H1 (cell line): ENCODE results near the gene AMMECR1L. TPM values are rescaled to one million over a fixed set of nuclear protein-coding genes. Genes with fewer than 3 reads are reported as not detected.

Source experiments
- CTCF ChIA-PET: fragments of 300-600 bp; sonication (Branson Sonifier 250); formaldehyde crosslinking; loops from one replicate; lab custom pipeline; 2021; ENCODE audit not compliant: partially characterized antibody; lab: Charles Lee
- POLR2A ChIA-PET: fragments of 300-600 bp; sonication (Branson Sonifier 250); formaldehyde crosslinking; loops from one replicate; lab custom pipeline; 2021; ENCODE audit warnings: inconsistent platforms; ENCODE audit not compliant: partially characterized antibody; lab: Charles Lee
- DNase-seq, 2 experiments: peaks; one replicate each; pipeline versions ENCODE4 v3.0.0 to v3.0.0-alpha.2; 2010 to 2022; ENCODE audit warnings: low spot score in 2 of 2, low read depth in 1 of 2, mixed read lengths in 1 of 2
- FAIRE-seq: peaks from 2 replicates; lab custom pipeline; 2011; peaks lifted over from hg19 to GRCh38; lab: Jason Lieb, UNC
- H2AFZ ChIP-seq: 2 replicates; pipeline ENCODE4 v1.8.1; 2012; ENCODE audit warnings: low read length, inconsistent platforms
- H2AK5ac ChIP-seq: 2 replicates; pipeline ENCODE4 v1.6.1; 2013; ENCODE audit warnings: low read depth, low read length
- H2BK120ac ChIP-seq: replicated peaks from 2 replicates; pipeline ENCODE3; 2013; ENCODE audit warnings: low read depth, low read length, inconsistent platforms
- H2BK12ac ChIP-seq: 2 replicates; pipeline ENCODE4 v1.6.1; 2013; ENCODE audit warnings: low read depth, low read length
- H2BK15ac ChIP-seq: 2 replicates; pipeline ENCODE4 v1.6.1; 2013; ENCODE audit warnings: low read length
- H2BK20ac ChIP-seq: 2 replicates; pipeline ENCODE4 v1.6.1; 2013; ENCODE audit warnings: low read length
- H2BK5ac ChIP-seq: 2 replicates; pipeline ENCODE4 v1.6.1; 2013; ENCODE audit warnings: low read depth, low read length
- H3K14ac ChIP-seq: 2 replicates; pipeline ENCODE4 v1.6.1; 2013; ENCODE audit warnings: inconsistent platforms; ENCODE audit not compliant: insufficient read length
- H3K18ac ChIP-seq: 2 replicates; pipeline ENCODE4 v1.6.1; 2013; ENCODE audit warnings: low read length; ENCODE audit errors: extremely low read depth
- H3K23ac ChIP-seq: 2 replicates; pipeline ENCODE4 v1.6.1; 2013; ENCODE audit warnings: inconsistent platforms; ENCODE audit not compliant: insufficient read length
- H3K23me2 ChIP-seq: 2 replicates; pipeline ENCODE4 v1.6.1; 2013; ENCODE audit warnings: low read depth, low read length
- H3K27ac ChIP-seq: 2 replicates; pipeline ENCODE4 v1.6.1; 2011; ENCODE audit warnings: low read depth, low read length, inconsistent platforms
- H3K27me3 ChIP-seq, 4 experiments: replicated peaks in 1 of 4; 1 replicate in 1 of 4; 2 replicates in 3 of 4; pipeline versions ENCODE4 v1.6.1 to v1.8.1; 2011 to 2013; ENCODE audit warnings: low read length in 3 of 4, mild to moderate bottlenecking in 3 of 4, inconsistent platforms in 2 of 4, mixed read lengths in 2 of 4, moderate library complexity in 1 of 4; ENCODE audit not compliant: control insufficient read depth in 3 of 4, insufficient read depth in 3 of 4; ENCODE audit errors: extremely low read depth in 1 of 4
- H3K36me3 ChIP-seq, 4 experiments: 2 replicates each; pipeline versions ENCODE4 v1.6.1 to v1.8.1; 2011 to 2013; ENCODE audit warnings: mild to moderate bottlenecking in 4 of 4, low read length in 3 of 4, moderate library complexity in 2 of 4, control low read depth in 1 of 4, inconsistent platforms in 1 of 4; ENCODE audit not compliant: insufficient read depth in 4 of 4, control insufficient read depth in 2 of 4
- H3K4ac ChIP-seq: replicated peaks from 2 replicates; pipeline ENCODE3; 2013; ENCODE audit warnings: low read length, low read depth, mixed read lengths, inconsistent platforms; ENCODE audit not compliant: insufficient read length
- H3K4me1 ChIP-seq, 4 experiments: replicated peaks in 1 of 4; 1 replicate in 1 of 4; 2 replicates in 3 of 4; pipeline versions ENCODE4 v1.6.1 to v1.8.1; 2011 to 2013; ENCODE audit warnings: low read length in 3 of 4, inconsistent platforms in 2 of 4, mixed read lengths in 1 of 4; ENCODE audit not compliant: insufficient read depth in 4 of 4, control insufficient read depth in 3 of 4
- H3K4me2 ChIP-seq, 2 experiments: 2 replicates each; pipeline versions ENCODE4 v1.6.1 to v1.8.1; 2011 to 2013; ENCODE audit warnings: low read depth in 2 of 2, low read length in 2 of 2, control low read depth in 1 of 2, inconsistent platforms in 1 of 2, mild to moderate bottlenecking in 1 of 2; ENCODE audit not compliant: insufficient read depth in 1 of 2
- H3K4me3 ChIP-seq, 4 experiments: fragments of 200-600, 300-600 bp in 1 of 4; sonication (generic), shearing (Covaris generic), sonication (Bioruptor Twin) in 1 of 4; 2 replicates each; pipeline versions ENCODE4 v1.5.1 to v1.8.1; 2011 to 2016; ENCODE audit warnings: low read length in 4 of 4, low read depth in 3 of 4, control low read depth in 2 of 4, inconsistent platforms in 2 of 4, mild to moderate bottlenecking in 2 of 4, mixed read lengths in 1 of 4, moderate library complexity in 1 of 4; ENCODE audit not compliant: insufficient read depth in 2 of 4; ENCODE audit errors: extremely low read depth in 1 of 4
- H3K56ac ChIP-seq: replicated peaks from 2 replicates; pipeline ENCODE3; 2013; ENCODE audit warnings: low read depth, mild to moderate bottlenecking, mixed read lengths, low read length, inconsistent platforms; ENCODE audit not compliant: insufficient read length
- H3K79me1 ChIP-seq: 2 replicates; pipeline ENCODE4 v1.6.1; 2013; ENCODE audit warnings: low read depth, low read length, control low read depth
- H3K79me2 ChIP-seq, 2 experiments: 2 replicates each; pipeline versions ENCODE4 v1.6.1 to v1.8.1; 2012 to 2013; ENCODE audit warnings: low read length in 2 of 2, mild to moderate bottlenecking in 2 of 2, inconsistent platforms in 1 of 2; ENCODE audit not compliant: insufficient read depth in 2 of 2, control insufficient read depth in 1 of 2
- H3K9ac ChIP-seq, 4 experiments: replicated peaks in 1 of 4; 1 replicate in 1 of 4; 2 replicates in 3 of 4; pipeline versions ENCODE4 v1.6.1 to v1.8.1; 2011 to 2013; ENCODE audit warnings: low read depth in 3 of 4, low read length in 3 of 4, control low read depth in 2 of 4, mild to moderate bottlenecking in 2 of 4, moderate library complexity in 2 of 4, inconsistent platforms in 1 of 4; ENCODE audit errors: extremely low read depth in 1 of 4
- H3K9me3 ChIP-seq, 2 experiments: 2 replicates each; pipeline versions ENCODE4 v1.6.1 to v1.8.1; 2012 to 2013; ENCODE audit warnings: mild to moderate bottlenecking in 2 of 2, moderate library complexity in 2 of 2, control low read depth in 1 of 2, inconsistent platforms in 1 of 2, low read depth in 1 of 2, low read length in 1 of 2, mixed read lengths in 1 of 2; ENCODE audit not compliant: insufficient read depth in 2 of 2
- H4K20me1 ChIP-seq, 2 experiments: replicated peaks in 1 of 2; 2 replicates each; pipeline versions ENCODE3 to v1.8.1; 2011 to 2013; ENCODE audit warnings: inconsistent platforms in 2 of 2, low read length in 2 of 2, mild to moderate bottlenecking in 1 of 2; ENCODE audit not compliant: insufficient read depth in 2 of 2, control insufficient read depth in 1 of 2
- H4K5ac ChIP-seq: 2 replicates; pipeline ENCODE4 v1.6.1; 2013; ENCODE audit warnings: low read length, low read depth, mixed read lengths, inconsistent platforms; ENCODE audit not compliant: insufficient read length
- H4K8ac ChIP-seq: 2 replicates; pipeline ENCODE4 v1.8.0; 2013; ENCODE audit warnings: mild to moderate bottlenecking, moderate library complexity, low read length, inconsistent platforms; ENCODE audit not compliant: insufficient read depth; ENCODE audit errors: extremely low read depth
- H4K91ac ChIP-seq: replicated peaks from 2 replicates; pipeline ENCODE3; 2013; ENCODE audit warnings: low read length, mixed read lengths, inconsistent platforms; ENCODE audit not compliant: insufficient read length
- CEBPB ChIP-seq: IDR thresholded peaks from 2 replicates; pipeline ENCODE4 v1.6.1; 2012; ENCODE audit warnings: low read depth, low read length
- CHD2 ChIP-seq: IDR thresholded peaks from 2 replicates; pipeline ENCODE4 v1.6.1; 2012; ENCODE audit warnings: low read length, improper control_type of control experiment
- CTBP2 ChIP-seq: IDR thresholded peaks from 2 replicates; pipeline ENCODE4 v1.7.0; 2011; ENCODE audit warnings: borderline replicate concordance, mild to moderate bottlenecking, moderate library complexity, mixed read lengths, low read length; ENCODE audit not compliant: insufficient read depth, insufficient read length
- EP300 ChIP-seq, 2 experiments: IDR thresholded peaks; 1 replicate in 1 of 2; 2 replicates in 1 of 2; pipeline ENCODE4 v1.6.1; 2011 to 2012; ENCODE audit warnings: low read depth in 2 of 2, low read length in 2 of 2, mild to moderate bottlenecking in 2 of 2, borderline replicate concordance in 1 of 2, inconsistent platforms in 1 of 2, moderate library complexity in 1 of 2
- KDM4A ChIP-seq: IDR thresholded peaks from one replicate; pipeline ENCODE4 v1.7.1; 2012; ENCODE audit warnings: low read depth, mild to moderate bottlenecking, moderate library complexity, low read length, inconsistent platforms; ENCODE audit not compliant: severe bottlenecking
- POLR2A ChIP-seq, 2 experiments: IDR thresholded peaks; 1 replicate in 1 of 2; 2 replicates in 1 of 2; pipeline ENCODE4 v1.6.1; 2011; ENCODE audit warnings: low read depth in 2 of 2, low read length in 2 of 2, mild to moderate bottlenecking in 2 of 2; ENCODE audit errors: control extremely low read depth in 1 of 2
- RAD21 ChIP-seq, 2 experiments: IDR thresholded peaks in 1 of 2; conservative IDR thresholded peaks in 1 of 2; 2 replicates each; pipeline ENCODE4 v1.6.1; 2011; ENCODE audit warnings: low read depth in 2 of 2, low read length in 2 of 2, improper control_type of control experiment in 1 of 2, inconsistent platforms in 1 of 2, mild to moderate bottlenecking in 1 of 2, moderate library complexity in 1 of 2
- SIN3A ChIP-seq, 2 experiments: IDR thresholded peaks in 1 of 2; conservative IDR thresholded peaks in 1 of 2; 2 replicates each; pipeline ENCODE4 v1.6.1; 2011 to 2012; ENCODE audit warnings: low read length in 2 of 2, improper control_type of control experiment in 1 of 2, low read depth in 1 of 2, mild to moderate bottlenecking in 1 of 2
- SIRT6 ChIP-seq: IDR thresholded peaks from one replicate; pipeline ENCODE4 v1.7.1; 2012; ENCODE audit warnings: low read length, inconsistent platforms
- SP1 ChIP-seq: IDR thresholded peaks from 2 replicates; pipeline ENCODE4 v1.6.1; 2011; ENCODE audit warnings: low read depth, low read length
- YY1 ChIP-seq: IDR thresholded peaks from 2 replicates; pipeline ENCODE4 v1.6.1; 2011; ENCODE audit warnings: low read depth, mild to moderate bottlenecking, low read length
- WGBS, 2 experiments: shearing (Covaris generic) in 1 of 2; methylation state at CpG; one replicate each; pipeline versions ENCODE4 v1.1.6 to v1.1.7; 2013 to 2015; ENCODE audit warnings: low lambda C conversion rate in 2 of 2, mixed read lengths in 2 of 2, inconsistent platforms in 1 of 2, low coverage in 1 of 2, missing lambda C conversion rate in 1 of 2; ENCODE audit not compliant: insufficient replicate concordance in 2 of 2, insufficient coverage in 1 of 2, insufficient read length in 1 of 2; ENCODE audit errors: extremely low coverage in 1 of 2, missing lambda C conversion rate in 1 of 2; 5-methylcytosine and 5-hydroxymethylcytosine counted together
- polyA plus RNA-seq, 7 experiments: library from polyadenylated mRNA; depleted of rRNA in 3 of 7; stranded (reverse) in 5 of 7; unstranded in 2 of 7; fragments of >200 nt in 5 of 7; fragments of 200-250 nt in 2 of 7; gene quantifications; 1 replicate in 5 of 7; 2 replicates in 1 of 7; 4 replicates in 1 of 7; pipeline versions ENCODE4 v1.2.1 to v1.2.3, GENCODE V29; 2011 to 2013; ENCODE audit warnings: missing spikeins in 2 of 7, mixed read lengths in 2 of 7
- total RNA-seq: library from RNA; stranded (reverse); fragmentation: NEBNext Ultra II Directional; extraction: Animal tissue kit (Norgen Biotek cat#: 25700); gene quantifications from 2 replicates; pipeline ENCODE4 v1.2.1, GENCODE V29; 2021

The AMMECR1L gene
- total and polyA plus RNA-seq, 2 of the 8 experiments (the other 6 are each of a cell fraction or from before 2014, with no cell fraction given) = 10.1 to 18.8 TPM

GRCh38 chr2:127893494-127893893 is 7.7 kb upstream of the AMMECR1L start:
- H4K20me1 ChIP-seq = no peaks in the 10 kb centered on the region
- H3K9me3 ChIP-seq = no peaks in the 10 kb centered on the region; a peak in 1 of 4 replicates
- no peaks in the 10 kb centered on the region for H3K36me3 ChIP-seq
- no peaks in the 10 kb centered on the region for H3K79me2 ChIP-seq
- H4K5ac ChIP-seq = no peak overlapping the region
- H3K4me3 ChIP-seq = no peak overlapping the region
- no peaks in the 10 kb centered on the region for H3K79me1 ChIP-seq
- 67% methylated on average over 5 of the region's 5 CpGs; no CpG with 5 or more reads in 1 of the 2 experiments for whole genome bisulfite sequencing, 2 experiments
- no peak for FAIRE-seq
- no peak overlapping the region for H3K9ac ChIP-seq
- H2AFZ ChIP-seq = peak overlapping the region; percentile 85; the same call in 1 of the 2 replicates
- POLR2A ChIA-PET = interaction anchor here (0.6 kb wide), 1 partner anchor 76 kb away, joined by 3 read pairs; no protein-coding TSS in a partner anchor
- H2BK120ac ChIP-seq = no peak overlapping the region
- peak overlapping the region in 1 of 2 experiments; percentile 9; a peak in 2 of 4 replicates for H3K4me2 ChIP-seq
- peak overlapping the region; percentile 40; the same call in 1 of the 2 replicates for H2BK12ac ChIP-seq
- DNase-seq = peak in 1 of 2 experiments; percentile 64
- peaks cover 4 to 9% (median 6%) of the 10 kb centered on the region in 4 experiments; a peak in 6 of 7 replicates for H3K4me1 ChIP-seq
- H3K27ac ChIP-seq = no peak overlapping the region
- no peaks in the 10 kb centered on the region for H3K23me2 ChIP-seq
- no peak overlapping the region for H2BK20ac ChIP-seq
- CTCF ChIA-PET = interaction anchor here (0.6 to 1.5 kb wide), 3 partner anchors 15 to 73 kb away, joined by 3 to 4 read pairs (median 4); no protein-coding TSS in a partner anchor
- H4K91ac ChIP-seq = no peak overlapping the region
- no peak overlapping the region for H4K8ac ChIP-seq
- no peak overlapping the region for H3K23ac ChIP-seq
- no peak overlapping the region for H3K4ac ChIP-seq
- H2AK5ac ChIP-seq = no peak overlapping the region
- H3K14ac ChIP-seq = no peak overlapping the region
- H3K18ac ChIP-seq = no peak overlapping the region
- no peak overlapping the region for H2BK5ac ChIP-seq
- no peak overlapping the region for H2BK15ac ChIP-seq
- no peak overlapping the region for H3K56ac ChIP-seq
- H3K27me3 ChIP-seq = no peaks in the 10 kb centered on the region
- TF ChIP-seq RAD21 (IDR thresholded peaks at IDR 0.05 in 1 of 2, conservative IDR thresholded peaks at IDR 0.05 in 1 of 2; ENCODE audit: low read depth in 2 of 2, low read length in 2 of 2) (no peak), KDM4A (no peak), CTBP2 (no peak), SIRT6 (no peak), CHD2 (no peak), SIN3A (conservative IDR thresholded peaks at IDR 0.05 in 1 of 2, IDR thresholded peaks at IDR 0.05 in 1 of 2; ENCODE audit: low read depth in 1 of 2, low read length in 2 of 2) (no peak), EP300 (IDR thresholded peaks at IDR 0.05; ENCODE audit: borderline replicate concordance in 1 of 2, low read depth in 2 of 2, low read length in 2 of 2) (no peak), SP1 (no peak), YY1 (no peak), POLR2A (IDR thresholded peaks at IDR 0.05; ENCODE audit: control extremely low read depth in 1 of 2, low read depth in 2 of 2, low read length in 2 of 2) (no peak), CEBPB (no peak)
